ENCODE results near the gene ATOSB. TPM values are rescaled to one million over a fixed set of nuclear protein-coding genes. Genes with fewer than 3 reads are reported as not detected.
"Not testable (repeated sequence)": the region's sequence is repeated elsewhere in the genome, so short reads cannot be mapped to it uniquely, and the experiment has no call there.

Gene ATOSB
- total RNA-seq, 1 experiment from 2014 or later: 9.2 TPM

- H3K9ac ChIP-seq (ENCODE audit: low read length): peak within 1 kb of the TSS; percentile 78
- H3K27me3 ChIP-seq (ENCODE audit: low read length): no peaks in the 10 kb centered on the region
- H3F3A ChIP-seq (ENCODE audit: low read length, unreplicated experiment): no peaks in the 10 kb centered on the region
- BruUV-seq (replicated peaks): no TSS peak
- DNase-seq: peak; percentile 87
- peaks cover 25% of the 10 kb centered on the region for H3K79me2 ChIP-seq (ENCODE audit: low read length)
- peak within 1 kb of the TSS; percentile 90 for H2AFZ ChIP-seq (ENCODE audit: low read length)
- intact Hi-C loops (cut with micrococcal nuclease): loop anchor here (1.0 to 10.0 kb wide), 4 partner anchors 15 to 313 kb away; no protein-coding TSS in a partner anchor
- H3K36me3 ChIP-seq (ENCODE audit: low read depth, low read length): no peaks in the 10 kb centered on the region
- POLR2A ChIA-PET (ENCODE audit: unreplicated experiment): interaction anchor here (0.6 to 0.7 kb wide), 5 partner anchors 51 to 461 kb away, joined by 3 to 7 read pairs (median 4); no protein-coding TSS in a partner anchor
- H3K4me2 ChIP-seq (ENCODE audit: low read length): peak within 1 kb of the TSS; percentile 87
- peak within 1 kb of the TSS; percentile 79 for H3K4me3 ChIP-seq (ENCODE audit: low read length)
- CTCF ChIA-PET: interaction anchor here (0.6 to 1.2 kb wide), 5 partner anchors 46 to 299 kb away, joined by 3 to 13 read pairs (median 5); partner anchors contain the start of gene ATOSB
- no peaks in the 10 kb centered on the region for H3K9me2 ChIP-seq (replicated peaks; ENCODE audit: low read length)
- H3K4me1 ChIP-seq (ENCODE audit: insufficient read depth, low read length): peaks cover 21% of the 10 kb centered on the region
- H3K27ac ChIP-seq (ENCODE audit: low read length): peak within 1 kb of the TSS; percentile 63
- no peaks in the 10 kb centered on the region for H4K20me1 ChIP-seq (ENCODE audit: low read length)
- no peaks in the 10 kb centered on the region for H3K9me3 ChIP-seq (ENCODE audit: low read length)
- peak; percentile 95 for ATAC-seq
- TF ChIP-seq CTCF (conservative IDR thresholded peaks at IDR 0.05; ENCODE audit: low read depth, low read length) (no peak; the same call in 1 of the 2 replicates), EZH2 (IDR thresholded peaks at IDR 0.05; ENCODE audit: low read length, unreplicated experiment) (no peak), EZH2phosphoT487 (IDR thresholded peaks at IDR 0.05; ENCODE audit: borderline replicate concordance, low read length) (no peak)
These were observed 46.3 kb upstream of the ATOSB start, which contains the start of gene UNC13B for GRCh38 chr9:35161713-35162604. Gene UNC13B (plus strand): TSS chr9:35162009. CDS start chr9:35162284, 275 bp downstream.

- no peak overlapping the region for H3K27ac ChIP-seq (ENCODE audit: low read length)
- H3K36me3 ChIP-seq (ENCODE audit: low read depth, low read length): no peaks in the 10 kb centered on the region
- no peaks in the 10 kb centered on the region for H4K20me1 ChIP-seq (ENCODE audit: low read length)
- no peak overlapping the region for H3K4me3 ChIP-seq (ENCODE audit: low read length)
- TF ChIP-seq EZH2phosphoT487 (IDR thresholded peaks at IDR 0.05; ENCODE audit: borderline replicate concordance, low read length) (no peak), EZH2 (IDR thresholded peaks at IDR 0.05; ENCODE audit: low read length, unreplicated experiment) (no peak), CTCF (conservative IDR thresholded peaks at IDR 0.05; ENCODE audit: low read depth, low read length) (no peak)
- no peak overlapping the region for H3K9ac ChIP-seq (ENCODE audit: low read length)
- H3K4me2 ChIP-seq (ENCODE audit: low read length): no peak overlapping the region
- ChIA-PET CTCF (no interaction called here), POLR2A (ENCODE audit: unreplicated experiment) (no interaction called here)
- H3K4me1 ChIP-seq (ENCODE audit: insufficient read depth, low read length): peaks cover 11% of the 10 kb centered on the region
- no peaks in the 10 kb centered on the region for H3F3A ChIP-seq (ENCODE audit: low read length, unreplicated experiment)
- H3K27me3 ChIP-seq (ENCODE audit: low read length): no peaks in the 10 kb centered on the region
- no TSS peak for BruUV-seq (replicated peaks)
- peaks cover 12% of the 10 kb centered on the region for H3K79me2 ChIP-seq (ENCODE audit: low read length)
- H2AFZ ChIP-seq (ENCODE audit: low read length): no peak overlapping the region
- H3K9me3 ChIP-seq (ENCODE audit: low read length): no peaks in the 10 kb centered on the region
- DNase-seq (no peak), ATAC-seq (no peak)
- no peaks in the 10 kb centered on the region for H3K9me2 ChIP-seq (replicated peaks; ENCODE audit: low read length)
- intact Hi-C loops (cut with micrococcal nuclease): no loop called here
These were observed 43.0 kb upstream of the ATOSB start for GRCh38 chr9:35158501-35159280.

GRCh38 chr9:35157836-35158235, 42.2 kb upstream of the ATOSB start:
- BruUV-seq (replicated peaks); H3K9me2 ChIP-seq (replicated peaks; ENCODE audit: low read length); intact Hi-C loops (cut with micrococcal nuclease); H3K4me3 ChIP-seq (ENCODE audit: low read length); H3K4me2 ChIP-seq (ENCODE audit: low read length); H4K20me1 ChIP-seq (ENCODE audit: low read length); CTCF ChIA-PET; H3K36me3 ChIP-seq (ENCODE audit: low read depth, low read length); DNase-seq; H3K4me1 ChIP-seq (ENCODE audit: insufficient read depth, low read length); H3K9me3 ChIP-seq (ENCODE audit: low read length); H3K9ac ChIP-seq (ENCODE audit: low read length); ATAC-seq; H2AFZ ChIP-seq (ENCODE audit: low read length); H3K79me2 ChIP-seq (ENCODE audit: low read length); H3K27ac ChIP-seq (ENCODE audit: low read length); H3F3A ChIP-seq (ENCODE audit: low read length, unreplicated experiment); H3K27me3 ChIP-seq (ENCODE audit: low read length); POLR2A ChIA-PET (ENCODE audit: unreplicated experiment): not testable (repeated sequence)
